LNCaP clone FGC (cell line): Measurements from ENCODE around the gene PPIF.

ENCODE experiments used
- DNase-seq: peaks from one replicate; pipeline ENCODE4 v3.0.0-alpha.2; 2011; ENCODE audit warnings: low read depth
- H3K4me3 ChIP-seq: 2 replicates; pipeline ENCODE4 v1.5.1; 2011; ENCODE audit warnings: mild to moderate bottlenecking, low read depth, low read length, control low read depth
- TF ChIP-seq, protein P1 (sequence below): IDR thresholded peaks from 2 replicates; pipeline ENCODE4 v1.5.1; 2012; ENCODE audit warnings: mild to moderate bottlenecking; ENCODE audit not compliant: control insufficient read depth, insufficient read depth; ENCODE audit errors: extremely low read depth

The PPIF gene

DNA sequence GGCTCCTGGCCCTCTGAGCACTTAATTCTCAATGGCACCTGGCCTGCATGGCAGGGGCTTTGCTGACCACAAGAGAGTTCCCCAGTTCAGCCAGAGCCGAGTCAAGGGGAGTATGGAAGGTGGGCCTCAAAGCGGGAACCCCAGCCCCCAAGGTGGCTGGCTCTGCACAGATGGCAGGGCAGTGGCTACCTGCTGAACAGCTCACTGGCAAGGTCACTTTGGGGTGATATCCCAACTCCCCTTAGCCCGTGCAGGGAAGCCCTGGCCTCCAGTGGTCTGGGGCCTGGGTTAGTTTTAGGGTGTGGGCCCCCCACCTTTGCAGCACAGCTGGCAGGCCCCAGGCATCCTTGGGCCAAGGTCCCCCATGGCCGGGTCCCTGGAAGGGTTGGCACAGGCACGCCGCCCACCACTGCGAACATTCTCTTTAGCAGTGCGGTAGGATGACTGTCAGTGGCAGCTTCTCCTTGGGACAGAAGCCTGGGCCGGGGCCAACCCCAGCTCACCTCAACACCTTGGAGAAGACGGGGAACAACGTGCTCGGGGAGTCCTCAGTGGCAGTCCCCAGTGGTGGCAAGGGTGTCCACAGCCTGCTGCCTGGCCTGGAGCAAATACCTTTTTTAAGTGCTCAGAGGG lies 36.8 kb downstream of the PPIF start:
- H3K4me3 ChIP-seq = no peak overlapping the region
- TF ChIP-seq, protein P1, sequence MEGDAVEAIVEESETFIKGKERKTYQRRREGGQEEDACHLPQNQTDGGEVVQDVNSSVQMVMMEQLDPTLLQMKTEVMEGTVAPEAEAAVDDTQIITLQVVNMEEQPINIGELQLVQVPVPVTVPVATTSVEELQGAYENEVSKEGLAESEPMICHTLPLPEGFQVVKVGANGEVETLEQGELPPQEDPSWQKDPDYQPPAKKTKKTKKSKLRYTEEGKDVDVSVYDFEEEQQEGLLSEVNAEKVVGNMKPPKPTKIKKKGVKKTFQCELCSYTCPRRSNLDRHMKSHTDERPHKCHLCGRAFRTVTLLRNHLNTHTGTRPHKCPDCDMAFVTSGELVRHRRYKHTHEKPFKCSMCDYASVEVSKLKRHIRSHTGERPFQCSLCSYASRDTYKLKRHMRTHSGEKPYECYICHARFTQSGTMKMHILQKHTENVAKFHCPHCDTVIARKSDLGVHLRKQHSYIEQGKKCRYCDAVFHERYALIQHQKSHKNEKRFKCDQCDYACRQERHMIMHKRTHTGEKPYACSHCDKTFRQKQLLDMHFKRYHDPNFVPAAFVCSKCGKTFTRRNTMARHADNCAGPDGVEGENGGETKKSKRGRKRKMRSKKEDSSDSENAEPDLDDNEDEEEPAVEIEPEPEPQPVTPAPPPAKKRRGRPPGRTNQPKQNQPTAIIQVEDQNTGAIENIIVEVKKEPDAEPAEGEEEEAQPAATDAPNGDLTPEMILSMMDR = no peak
- no peak for DNase-seq

DNA sequence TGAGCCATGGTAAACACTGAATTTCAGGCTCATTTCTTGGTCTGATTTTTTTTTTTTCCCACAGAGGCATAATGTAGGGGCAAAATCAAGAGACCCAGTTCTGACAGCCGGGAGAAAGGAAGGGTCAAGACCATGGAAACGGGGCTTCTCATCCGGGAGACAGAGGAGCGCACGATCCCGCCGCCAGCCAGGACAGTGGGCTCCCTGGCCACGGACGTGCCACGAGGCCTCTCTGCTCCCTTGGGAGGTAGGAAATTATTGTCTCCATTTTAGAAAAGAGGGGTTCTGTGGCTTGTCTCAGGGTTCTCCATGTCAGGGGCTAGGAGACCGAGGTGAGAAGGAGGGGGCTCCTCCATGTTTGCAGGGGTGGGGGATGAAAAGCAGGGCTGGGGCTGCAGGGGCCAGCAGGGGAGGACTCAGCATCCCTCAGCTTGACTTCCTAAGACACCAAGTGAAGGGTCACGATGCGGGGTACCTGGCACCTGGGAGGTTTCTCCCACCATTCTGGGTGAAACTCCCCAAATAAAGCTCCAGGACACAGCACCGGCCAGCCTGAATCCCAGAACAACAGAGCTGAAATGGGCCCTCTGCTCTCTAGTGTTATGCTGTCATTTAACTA lies 37.6 kb downstream of the PPIF start:
- TF ChIP-seq, protein P1 = no peak
- H3K4me3 ChIP-seq = no peak overlapping the region
- DNase-seq = no peak

DNA sequence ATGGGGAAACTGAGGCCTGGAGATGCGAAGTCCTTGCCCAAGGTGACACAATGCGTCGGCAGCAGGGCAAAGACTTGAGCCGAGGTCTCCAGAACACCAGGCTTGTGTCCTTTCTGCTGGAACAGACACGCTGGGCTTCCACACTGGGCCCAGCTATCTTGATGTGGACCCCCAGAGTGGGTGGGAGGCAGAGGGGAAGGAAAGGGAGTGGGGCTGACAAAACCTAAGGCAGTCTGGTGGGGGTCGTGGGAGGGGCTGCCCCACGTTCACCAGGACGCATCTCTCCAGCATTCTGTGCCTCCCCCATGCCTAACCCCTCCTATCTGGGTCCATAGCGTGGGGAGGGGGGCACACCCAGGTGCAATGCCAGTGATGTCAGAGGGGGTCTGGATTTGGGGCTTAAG lies 38.1 kb downstream of the PPIF start:
- TF ChIP-seq, protein P1 = no peak
- H3K4me3 ChIP-seq = no peak overlapping the region
- DNase-seq = no peak

DNA sequence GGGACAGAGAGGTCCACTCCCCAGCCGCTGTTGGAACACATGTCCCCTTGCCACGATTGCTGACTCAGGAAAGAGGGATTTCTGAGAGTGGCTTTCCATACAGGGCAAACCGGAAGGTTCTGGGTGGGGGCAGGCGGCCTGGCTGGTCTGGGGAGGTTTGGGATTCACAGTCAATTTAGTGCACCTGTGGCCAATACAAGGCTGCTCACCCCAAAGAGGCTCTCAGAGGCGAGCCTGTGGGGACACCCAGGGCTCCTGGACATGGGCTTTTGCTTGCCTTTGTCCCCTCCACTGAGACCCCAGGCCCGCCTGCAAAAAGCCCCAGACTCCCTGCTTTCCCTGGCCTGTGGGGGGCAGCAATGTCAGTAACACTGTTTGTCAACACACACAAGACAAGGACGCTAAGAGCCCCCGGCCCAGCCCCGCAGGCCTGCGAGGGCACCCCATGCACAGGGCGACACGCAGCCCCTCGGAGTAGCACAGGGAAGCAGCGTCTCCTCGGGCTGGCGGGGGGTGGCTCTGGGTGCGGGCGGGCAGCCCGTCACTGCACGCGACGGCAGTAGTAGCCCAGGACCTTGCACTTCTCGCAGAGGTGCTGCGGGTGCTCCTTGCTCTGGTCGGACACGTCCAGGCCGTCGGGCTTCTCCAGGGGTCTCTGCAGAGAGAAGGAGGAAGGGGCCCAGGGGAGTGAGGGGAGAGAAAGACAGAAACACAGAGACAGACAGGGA lies 38.7 kb downstream of the PPIF start:
- H3K4me3 ChIP-seq = no peak overlapping the region
- no peak for DNase-seq
- TF ChIP-seq, protein P1 = no peak

DNA sequence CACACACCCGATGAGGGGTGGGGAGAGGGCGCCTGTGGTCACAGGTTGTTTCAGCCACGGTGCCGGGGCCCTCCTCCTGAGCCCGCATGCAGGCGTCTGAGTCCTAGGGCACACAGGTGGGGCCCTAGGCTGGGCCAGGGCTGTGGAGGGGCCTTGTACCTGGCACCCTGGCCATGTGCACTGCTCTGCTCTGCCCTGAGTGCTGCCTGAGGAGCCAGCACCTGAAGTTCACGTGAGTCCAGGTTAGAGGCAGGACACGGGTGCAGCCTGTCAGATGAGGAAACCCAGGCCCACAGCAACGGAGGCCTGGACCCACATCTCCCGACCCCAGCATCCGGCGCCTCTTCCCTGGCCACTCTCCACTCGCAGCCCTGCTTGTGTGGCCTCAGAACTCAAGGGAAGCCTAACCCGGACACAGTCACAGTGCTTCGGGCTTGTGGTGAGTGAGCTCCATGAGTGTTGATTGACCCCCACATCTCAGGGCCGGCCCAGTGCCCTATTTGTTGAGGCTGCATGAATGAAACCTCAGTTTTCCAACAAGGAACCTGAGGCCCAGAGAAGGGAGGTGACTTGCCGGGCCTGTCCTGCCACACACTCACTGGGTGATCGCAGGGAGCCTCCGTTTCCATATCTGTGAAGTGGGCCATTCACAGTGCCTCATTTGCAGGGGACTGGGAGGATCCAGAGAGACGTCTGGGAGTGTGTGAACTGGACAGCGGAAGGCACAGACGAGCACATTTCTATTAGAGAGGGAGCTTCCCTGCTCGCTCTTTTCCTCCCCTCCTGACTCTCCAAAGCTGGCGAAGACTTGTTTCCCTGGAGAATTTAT lies 39.6 kb downstream of the PPIF start:
- no peak overlapping the region for H3K4me3 ChIP-seq
- TF ChIP-seq, protein P1 = no peak
- no peak for DNase-seq

DNA sequence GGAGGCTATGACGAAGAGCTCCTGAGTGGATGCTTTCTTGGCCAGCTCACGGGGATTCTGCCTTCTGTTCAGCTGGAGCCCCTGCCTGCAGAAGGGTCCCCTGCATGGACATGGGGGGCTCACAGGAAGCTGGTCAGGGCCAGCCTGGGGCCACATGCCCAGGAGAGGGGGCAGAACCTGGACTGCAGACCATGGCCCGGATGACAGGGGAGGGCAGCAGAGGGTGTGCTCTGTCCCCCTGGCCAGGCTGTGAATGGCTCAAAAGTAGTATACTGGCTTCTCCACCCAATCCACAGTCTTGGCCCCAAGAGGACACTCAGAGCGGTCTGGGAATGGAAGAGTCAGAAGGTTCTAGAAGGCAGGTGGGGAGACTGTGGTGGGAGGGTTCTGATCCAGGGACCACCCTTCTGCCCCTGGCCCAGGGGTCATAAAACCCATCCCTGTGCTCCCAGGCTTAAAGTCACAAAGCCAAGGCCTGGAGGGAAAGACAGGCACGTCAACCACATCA lies 40.3 kb downstream of the PPIF start:
- TF ChIP-seq, protein P1 = no peak
- no peak overlapping the region for H3K4me3 ChIP-seq
- no peak for DNase-seq
